B cell (primary cell): ENCODE data around the gene LANCL2. TPM values are rescaled to one million over a fixed set of nuclear protein-coding genes. Genes with fewer than 3 reads are reported as not detected.

ENCODE experiments used
- ATAC-seq: fragments of 200-7000 bp; cut with Tn5 transposase; one replicate; pipeline ENCODE4 v1.10.0; 2021; ENCODE audit warnings: low read depth, mild to moderate bottlenecking, moderate number of reproducible peaks, moderate library complexity
- CTCF ChIA-PET: fragments of 350-600 bp; sonication (Branson Sonifier 250); formaldehyde crosslinking; loops from one replicate; lab custom pipeline; 2021; ENCODE audit warnings: antibody characterized with exemption, inconsistent platforms; lab: Charles Lee
- POLR2A ChIA-PET: fragments of 350-600 bp; sonication (Branson Sonifier 250); formaldehyde crosslinking; loops from one replicate; lab custom pipeline; 2021; ENCODE audit warnings: antibody characterized with exemption; lab: Charles Lee
- DNase-seq: peaks from one replicate; pipeline ENCODE4 v3.0.0; 2013
- H2AFZ ChIP-seq: 2 replicates; pipeline ENCODE4 v1.6.1; 2012; ENCODE audit warnings: mild to moderate bottlenecking, low read depth, low read length; ENCODE audit not compliant: insufficient read depth, poor library complexity, severe bottlenecking
- H3K27ac ChIP-seq, 2 donors: 1 replicate in 1 of 2; 2 replicates in 1 of 2; pipeline ENCODE4 v1.5.1; 2012 to 2013; ENCODE audit warnings: low read length in 2 of 2, mild to moderate bottlenecking in 2 of 2, moderate library complexity in 1 of 2
- H3K27me3 ChIP-seq, 4 experiments: fragments of 200-600 bp in 1 of 4; sonication (generic) in 1 of 4; replicated peaks in 1 of 4; 1 replicate in 2 of 4; 2 replicates in 2 of 4; pipeline versions ENCODE4 v1.6.1 to v1.7.0; 2013 to 2016; ENCODE audit warnings: low read length in 3 of 4, mild to moderate bottlenecking in 2 of 4, mixed read lengths in 1 of 4, moderate library complexity in 1 of 4; ENCODE audit not compliant: insufficient read depth in 4 of 4, control insufficient read depth in 3 of 4; ENCODE audit errors: control extremely low read depth in 1 of 4
- H3K36me3 ChIP-seq, 2 experiments: replicated peaks in 1 of 2; 1 replicate in 1 of 2; 2 replicates in 1 of 2; pipeline versions ENCODE4 v1.6.1 to v1.7.1; 2013; ENCODE audit warnings: low read length in 1 of 2; ENCODE audit not compliant: insufficient read depth in 2 of 2, control insufficient read depth in 1 of 2; ENCODE audit errors: control extremely low read depth in 1 of 2, extremely low read depth in 1 of 2
- H3K4me1 ChIP-seq, 2 donors: fragments of 200-600 bp in 1 of 2; sonication (generic) in 1 of 2; 1 replicate in 1 of 2; 2 replicates in 1 of 2; pipeline versions ENCODE4 v1.5.1 to v1.6.1; 2013 to 2017; ENCODE audit warnings: low read length in 2 of 2; ENCODE audit not compliant: control insufficient read depth in 2 of 2, insufficient read depth in 2 of 2
- H3K4me2 ChIP-seq: replicated peaks from 2 replicates; pipeline ENCODE3; 2012; ENCODE audit warnings: mild to moderate bottlenecking, low read depth, low read length; ENCODE audit not compliant: poor library complexity, severe bottlenecking
- H3K4me3 ChIP-seq, 5 experiments: fragments of 200-600 bp in 1 of 5; sonication (generic) in 1 of 5; 1 replicate in 3 of 5; 2 replicates in 2 of 5; pipeline versions ENCODE4 v1.5.1 to v1.7.0; 2011 to 2016; ENCODE audit warnings: low read length in 4 of 5, mild to moderate bottlenecking in 4 of 5, low read depth in 2 of 5, control low read depth in 1 of 5, moderate library complexity in 1 of 5; ENCODE audit not compliant: insufficient read depth in 1 of 5; ENCODE audit errors: control extremely low read depth in 1 of 5, extremely low read depth in 1 of 5
- H3K79me2 ChIP-seq: fragments of 200-600 bp; sonication (generic); one replicate; pipeline ENCODE4 v1.6.0; 2016; ENCODE audit warnings: low read length; ENCODE audit not compliant: control insufficient read depth, insufficient read depth
- H3K9ac ChIP-seq: fragments of 200-600 bp; sonication (generic); 2 replicates; pipeline ENCODE4 v1.6.1; 2017; ENCODE audit warnings: mild to moderate bottlenecking, low read length, moderate library complexity
- H3K9me3 ChIP-seq, 3 donors: one replicate each; pipeline versions ENCODE4 v1.6.1 to v1.7.1; 2013; ENCODE audit warnings: low read length in 2 of 3; ENCODE audit not compliant: control insufficient read depth in 2 of 3, insufficient read depth in 1 of 3; ENCODE audit errors: control extremely low read depth in 1 of 3
- H4K20me1 ChIP-seq: 2 replicates; pipeline ENCODE4 v1.6.0; 2012; ENCODE audit warnings: mild to moderate bottlenecking, low read length; ENCODE audit not compliant: insufficient read depth, control insufficient read depth, poor library complexity, severe bottlenecking
- H3K27ac Mint-ChIP-seq: one replicate; pipeline ENCODE4 v1.8.0; 2021; ENCODE audit warnings: mixed read lengths
- H3K27me3 Mint-ChIP-seq: one replicate; pipeline ENCODE4 v1.8.0; 2021; ENCODE audit warnings: mixed read lengths
- H3K4me1 Mint-ChIP-seq: one replicate; pipeline ENCODE4 v1.8.0; 2021; ENCODE audit warnings: mixed read lengths
- H3K4me3 Mint-ChIP-seq: one replicate; pipeline ENCODE4 v1.8.0; 2021; ENCODE audit warnings: mixed read lengths
- H3K9me3 Mint-ChIP-seq: one replicate; pipeline ENCODE4 v1.8.0; 2022; ENCODE audit warnings: mixed read lengths; ENCODE audit not compliant: insufficient read depth
- EZH2 ChIP-seq: IDR thresholded peaks from 2 replicates; pipeline ENCODE4 v1.6.1; 2012; ENCODE audit warnings: borderline replicate concordance, low read depth, mild to moderate bottlenecking, moderate library complexity, low read length; ENCODE audit not compliant: insufficient read depth, poor library complexity, severe bottlenecking
- WGBS: methylation state at CpG from one replicate; pipeline ENCODE4 v1.1.5; 2013; ENCODE audit warnings: missing lambda C conversion rate; ENCODE audit not compliant: insufficient coverage; 5-methylcytosine and 5-hydroxymethylcytosine counted together
- intact Hi-C: fragments of 100-400 bp; cut with micrococcal nuclease; formaldehyde crosslinking; loops from one replicate; pipeline ENCODE4 v1.10.0; 2022
- polyA plus RNA-seq: library from polyadenylated mRNA; depleted of rRNA; stranded (reverse); fragments of >200 nt; gene quantifications from 2 replicates; pipeline ENCODE4 v1.2.3, GENCODE V29; 2012
- total RNA-seq, 2 donors: library from RNA; stranded (reverse); fragments of 120-200 nt in 1 of 2; gene quantifications; 1 replicate in 1 of 2; 2 replicates in 1 of 2; pipeline versions ENCODE4 v1.2.3 to v1.2.4, GENCODE V29; 2013 to 2022
- TF ChIP-seq, protein P1 (sequence below): fragments of 200-600 bp; IDR thresholded peaks from one replicate; pipeline ENCODE4 v1.8.0; 2022; ENCODE audit warnings: antibody characterized with exemption, mild to moderate bottlenecking

LANCL2 gene
- total and polyA plus RNA-seq, 2 donors (not counting 1 experiment from before 2014, with no cell fraction given) = 3.5 to 8.1 TPM

DNA sequence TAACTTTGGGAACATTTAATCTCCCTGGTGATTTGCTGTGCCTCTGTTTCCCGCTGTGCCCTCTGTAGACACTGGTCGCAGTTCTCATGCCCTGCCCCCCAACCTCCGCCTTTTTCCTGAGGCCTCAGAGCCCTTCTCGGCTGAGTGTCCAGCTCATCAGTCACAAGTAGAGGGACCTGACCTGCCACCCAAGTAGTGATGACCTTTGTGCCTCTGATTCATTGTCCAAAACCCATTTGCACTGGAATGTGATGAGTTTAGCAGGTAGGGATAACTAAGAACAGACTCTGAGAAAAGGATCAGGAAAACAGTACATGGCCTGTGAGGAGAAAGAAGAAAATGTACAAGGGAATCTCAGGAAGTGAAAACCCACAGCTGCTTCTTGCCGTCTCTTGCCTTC is 58.8 kb downstream of the LANCL2 start:
- CTCF ChIA-PET = interaction anchor here (0.8 to 2.7 kb wide), 4 partner anchors 9 to 173 kb away, joined by 3 to 19 read pairs (median 3); no protein-coding TSS in a partner anchor
- no peak overlapping the region for H3K4me3 Mint-ChIP-seq

DNA sequence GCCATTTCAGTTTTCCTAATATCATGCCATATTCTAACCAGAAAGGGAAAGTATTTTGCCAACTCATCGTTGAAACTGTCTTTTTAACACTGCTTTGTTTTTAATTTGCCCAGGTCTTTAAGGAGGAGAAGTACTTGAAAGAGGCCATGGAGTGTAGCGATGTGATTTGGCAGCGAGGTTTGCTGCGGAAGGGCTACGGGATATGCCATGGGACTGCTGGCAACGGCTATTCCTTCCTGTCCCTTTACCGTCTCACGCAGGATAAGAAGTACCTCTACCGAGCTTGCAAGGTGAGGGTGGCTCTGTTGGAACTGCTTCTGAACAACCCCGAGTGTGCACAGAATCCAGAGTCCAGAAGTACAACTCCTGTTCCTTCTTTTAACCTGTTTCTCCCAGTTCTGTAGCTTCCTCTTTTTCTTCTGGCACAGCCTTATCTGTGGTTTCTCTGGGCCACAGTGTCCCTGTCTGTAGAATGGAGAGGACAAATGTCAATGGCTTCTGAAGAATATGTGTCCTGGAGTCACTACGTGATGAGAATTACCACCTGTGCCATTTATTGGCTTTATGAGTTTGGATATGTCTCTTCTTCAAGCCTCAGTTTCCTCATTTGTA is 60.1 kb downstream of the LANCL2 start:
- Histone ChIP-seq H4K20me1 (no peaks in the 10 kb centered on the region), H3K4me2 (no peak overlapping the region), H3K9ac (no peak overlapping the region), H3K79me2 (no peaks in the 10 kb centered on the region), H3K36me3 (peaks cover 4 to 22% of the 10 kb centered on the region in 2 experiments), H3K4me3 (no peak overlapping the region), H3K4me1 (no peaks in the 10 kb centered on the region), H3K9me3 (no peaks in the 10 kb centered on the region), H3K27me3 (no peaks in the 10 kb centered on the region), H2AFZ (no peak overlapping the region), H3K27ac (no peak overlapping the region)
- Mint-ChIP-seq H3K4me3 (no peak overlapping the region), H3K4me1 (no peaks in the 10 kb centered on the region), H3K9me3 (no peaks in the 10 kb centered on the region), H3K27ac (no peak overlapping the region), H3K27me3 (no peaks in the 10 kb centered on the region)
- 63% methylated on average over 9 of the region's 11 CpGs for WGBS
- ChIA-PET CTCF (interaction anchor here (1.4 to 2.7 kb wide), 2 partner anchors 10 to 11 kb away, joined by 3 to 19 read pairs; no protein-coding TSS in a partner anchor), POLR2A (no interaction called here)
- intact Hi-C loops = no loop called here
- DNase-seq = no peak
- TF ChIP-seq, protein P1, sequence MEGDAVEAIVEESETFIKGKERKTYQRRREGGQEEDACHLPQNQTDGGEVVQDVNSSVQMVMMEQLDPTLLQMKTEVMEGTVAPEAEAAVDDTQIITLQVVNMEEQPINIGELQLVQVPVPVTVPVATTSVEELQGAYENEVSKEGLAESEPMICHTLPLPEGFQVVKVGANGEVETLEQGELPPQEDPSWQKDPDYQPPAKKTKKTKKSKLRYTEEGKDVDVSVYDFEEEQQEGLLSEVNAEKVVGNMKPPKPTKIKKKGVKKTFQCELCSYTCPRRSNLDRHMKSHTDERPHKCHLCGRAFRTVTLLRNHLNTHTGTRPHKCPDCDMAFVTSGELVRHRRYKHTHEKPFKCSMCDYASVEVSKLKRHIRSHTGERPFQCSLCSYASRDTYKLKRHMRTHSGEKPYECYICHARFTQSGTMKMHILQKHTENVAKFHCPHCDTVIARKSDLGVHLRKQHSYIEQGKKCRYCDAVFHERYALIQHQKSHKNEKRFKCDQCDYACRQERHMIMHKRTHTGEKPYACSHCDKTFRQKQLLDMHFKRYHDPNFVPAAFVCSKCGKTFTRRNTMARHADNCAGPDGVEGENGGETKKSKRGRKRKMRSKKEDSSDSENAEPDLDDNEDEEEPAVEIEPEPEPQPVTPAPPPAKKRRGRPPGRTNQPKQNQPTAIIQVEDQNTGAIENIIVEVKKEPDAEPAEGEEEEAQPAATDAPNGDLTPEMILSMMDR = no peak
- TF ChIP-seq EZH2 = no peak
- no peak for ATAC-seq

More for the DNA sequence above, 58.8 kb downstream of the LANCL2 start:
- H3K36me3 ChIP-seq = peaks cover 4 to 21% of the 10 kb centered on the region in 2 experiments
- no peak overlapping the region for H3K4me3 ChIP-seq
- 96% methylated on average over 5 of the region's 5 CpGs for WGBS
- POLR2A ChIA-PET = no interaction called here
- no peak for TF ChIP-seq EZH2
- TF ChIP-seq, protein P1 = no peak
- no peak overlapping the region for H2AFZ ChIP-seq
- no peak for ATAC-seq
- no peaks in the 10 kb centered on the region for H3K27me3 ChIP-seq
- H3K9me3 Mint-ChIP-seq = no peaks in the 10 kb centered on the region
- H3K4me2 ChIP-seq = no peak overlapping the region
- H3K9me3 ChIP-seq = no peaks in the 10 kb centered on the region
- H4K20me1 ChIP-seq = no peaks in the 10 kb centered on the region
- DNase-seq = no peak
- H3K27me3 Mint-ChIP-seq = no peaks in the 10 kb centered on the region
- H3K79me2 ChIP-seq = no peaks in the 10 kb centered on the region
- no peak overlapping the region for H3K27ac ChIP-seq
- intact Hi-C loops = no loop called here
- H3K4me1 Mint-ChIP-seq = no peaks in the 10 kb centered on the region
- H3K4me1 ChIP-seq = no peaks in the 10 kb centered on the region
- H3K27ac Mint-ChIP-seq = no peak overlapping the region
- no peak overlapping the region for H3K9ac ChIP-seq
